HL-60 (cell line): Measurements from ENCODE around the gene ARHGEF17.

ENCODE experiments used
- CTCF ChIP-seq: IDR thresholded peaks from one replicate; pipeline ENCODE4 v1.5.1; 2011; ENCODE audit warnings: low read length, control low read depth, inconsistent platforms; ENCODE audit not compliant: insufficient read depth
- POLR2AphosphoS5 ChIP-seq: IDR thresholded peaks from 2 replicates; pipeline ENCODE4 v1.6.1; 2012; ENCODE audit warnings: low read depth
- SPI1 ChIP-seq: IDR thresholded peaks from 2 replicates; pipeline ENCODE4 v1.6.1; 2012; ENCODE audit warnings: low read depth, mild to moderate bottlenecking, borderline replicate concordance

- no peak for TF ChIP-seq CTCF
- no peak for TF ChIP-seq POLR2AphosphoS5
- peak; percentile 96 for TF ChIP-seq SPI1
These were observed 19.7 kb upstream of the ARHGEF17 start for GRCh38 chr11:73288192-73288872.
